ENCODE results near the gene ARHGEF19.

Gene ARHGEF19

GRCh38 chr1:16183765-16184556 lies 28.5 kb downstream of the ARHGEF19 start:
- in situ Hi-C loops (cut with MboI; ENCODE audit: low sequenced_read_pairs), result no loop called here

GRCh38 chr1:16183179-16183578 lies 29.3 kb downstream of the ARHGEF19 start:
- in situ Hi-C loops (cut with MboI; ENCODE audit: low sequenced_read_pairs), result no loop called here

- in situ Hi-C loops (cut with MboI; ENCODE audit: low sequenced_read_pairs), result no loop called here
Measured at GRCh38 chr1:16181887-16182719, 30.3 kb downstream of the ARHGEF19 start.

- in situ Hi-C loops (cut with MboI; ENCODE audit: low sequenced_read_pairs), result no loop called here
Measured at GRCh38 chr1:16180291-16180824, 32.1 kb downstream of the ARHGEF19 start.

- in situ Hi-C loops (cut with MboI; ENCODE audit: low sequenced_read_pairs), result no loop called here
Measured at GRCh38 chr1:16178596-16179497, 33.6 kb downstream of the ARHGEF19 start.

- in situ Hi-C loops (cut with MboI; ENCODE audit: low sequenced_read_pairs), result no loop called here
Measured at GRCh38 chr1:16177306-16177705, 35.1 kb downstream of the ARHGEF19 start.

GRCh38 chr1:16176653-16177052 lies 35.8 kb downstream of the ARHGEF19 start:
- in situ Hi-C loops (cut with MboI; ENCODE audit: low sequenced_read_pairs), result no loop called here

GRCh38 chr1:16175610-16176553 lies 36.6 kb downstream of the ARHGEF19 start:
- in situ Hi-C loops (cut with MboI; ENCODE audit: low sequenced_read_pairs), result no loop called here

GRCh38 chr1:16174886-16175598 lies 37.4 kb downstream of the ARHGEF19 start:
- in situ Hi-C loops (cut with MboI; ENCODE audit: low sequenced_read_pairs), result no loop called here

GRCh38 chr1:16174261-16174868 lies 38.1 kb downstream of the ARHGEF19 start:
- in situ Hi-C loops (cut with MboI; ENCODE audit: low sequenced_read_pairs), result no loop called here

- in situ Hi-C loops (cut with MboI; ENCODE audit: low sequenced_read_pairs), result no loop called here
Measured at GRCh38 chr1:16173447-16174260, 38.8 kb downstream of the ARHGEF19 start.

- in situ Hi-C loops (cut with MboI; ENCODE audit: low sequenced_read_pairs), result no loop called here
Measured at GRCh38 chr1:16172964-16173446, 39.4 kb downstream of the ARHGEF19 start.

- in situ Hi-C loops (cut with MboI; ENCODE audit: low sequenced_read_pairs), result no loop called here
Measured at GRCh38 chr1:16172218-16172830, 40.1 kb downstream of the ARHGEF19 start.

GRCh38 chr1:16171314-16172151 lies 40.9 kb downstream of the ARHGEF19 start:
- in situ Hi-C loops (cut with MboI; ENCODE audit: low sequenced_read_pairs), result no loop called here

- in situ Hi-C loops (cut with MboI; ENCODE audit: low sequenced_read_pairs), result no loop called here
Measured at GRCh38 chr1:16170283-16170673, 42.2 kb downstream of the ARHGEF19 start.

GRCh38 chr1:16168622-16169360 lies 43.7 kb downstream of the ARHGEF19 start:
- in situ Hi-C loops (cut with MboI; ENCODE audit: low sequenced_read_pairs), result no loop called here
